ENCODE measurements around the gene NPAS2. TPM values are rescaled to one million over a fixed set of nuclear protein-coding genes. Genes with fewer than 3 reads are reported as not detected.

NPAS2 gene
- total RNA-seq, 1 experiment from 2014 or later: 38.3 TPM

GRCh38 chr2:100906131-100906530, 86.2 kb downstream of the NPAS2 start:
- no peak for DNase-seq
- Histone ChIP-seq H3K9me2 (ENCODE audit: insufficient read depth) (no peaks in the 10 kb centered on the region), H4K20me1 (ENCODE audit: insufficient read depth) (peaks cover 4% of the 10 kb centered on the region; the same call in 1 of the 2 replicates), H2AFZ (no peak overlapping the region), H3K27ac (no peak overlapping the region), H3K4me3 (no peak overlapping the region), H3K36me3 (ENCODE audit: low read depth) (peaks cover 29% of the 10 kb centered on the region), H3K4me2 (no peak overlapping the region), H3K27me3 (ENCODE audit: insufficient read depth, low read depth) (no peaks in the 10 kb centered on the region), H3K9me3 (ENCODE audit: insufficient read depth, low read depth) (no peaks in the 10 kb centered on the region), H3F3A (ENCODE audit: insufficient read depth, low read depth) (peaks cover 55% of the 10 kb centered on the region), H3K4me1 (replicated peaks; ENCODE audit: insufficient read depth) (peaks cover 41% of the 10 kb centered on the region), H3K79me2 (ENCODE audit: low read depth) (peaks cover 54% of the 10 kb centered on the region)
- BruUV-seq (replicated peaks): no TSS peak
- intact Hi-C loops (cut with micrococcal nuclease; ENCODE audit: unreplicated experiment): loop anchor here (10.0 kb wide), 1 partner anchor 291 kb away; no protein-coding TSS in a partner anchor
- ChIA-PET POLR2A (ENCODE audit: unreplicated experiment) (interaction anchor here (0.7 kb wide), 1 partner anchor 71 kb away, joined by 5 read pairs; no protein-coding TSS in a partner anchor), CTCF (no interaction called here)
- TF ChIP-seq CTCF (conservative IDR thresholded peaks at IDR 0.05) (no peak), EZH2 (IDR thresholded peaks at IDR 0.05; ENCODE audit: low read depth) (no peak)

GRCh38 chr2:100906679-100907078, 86.7 kb downstream of the NPAS2 start:
- peaks cover 33% of the 10 kb centered on the region for H3K36me3 ChIP-seq (ENCODE audit: low read depth)
- CTCF ChIA-PET: no interaction called here
- intact Hi-C loops (cut with micrococcal nuclease; ENCODE audit: unreplicated experiment): loop anchor here (10.0 kb wide), 1 partner anchor 292 kb away; no protein-coding TSS in a partner anchor

GRCh38 chr2:100907832-100908231, 87.9 kb downstream of the NPAS2 start:
- no peaks in the 10 kb centered on the region for H3K9me2 ChIP-seq (ENCODE audit: insufficient read depth)
- no peak for TF ChIP-seq CTCF (conservative IDR thresholded peaks at IDR 0.05)
- TF ChIP-seq EZH2 (IDR thresholded peaks at IDR 0.05; ENCODE audit: low read depth): no peak
- CTCF ChIA-PET: no interaction called here

More at GRCh38 chr2:100906679-100907078, 86.7 kb downstream of the NPAS2 start:
- TF ChIP-seq CTCF (conservative IDR thresholded peaks at IDR 0.05) (no peak), EZH2 (IDR thresholded peaks at IDR 0.05; ENCODE audit: low read depth) (no peak)
- Histone ChIP-seq H3K9me3 (ENCODE audit: insufficient read depth, low read depth) (no peaks in the 10 kb centered on the region), H3K79me2 (ENCODE audit: low read depth) (peaks cover 50% of the 10 kb centered on the region), H3K9me2 (ENCODE audit: insufficient read depth) (no peaks in the 10 kb centered on the region), H2AFZ (no peak overlapping the region), H3K27ac (no peak overlapping the region), H3F3A (ENCODE audit: insufficient read depth, low read depth) (peaks cover 51% of the 10 kb centered on the region), H3K4me1 (replicated peaks; ENCODE audit: insufficient read depth) (peaks cover 35% of the 10 kb centered on the region), H3K4me2 (no peak overlapping the region), H3K4me3 (no peak overlapping the region), H4K20me1 (ENCODE audit: insufficient read depth) (peaks cover 4% of the 10 kb centered on the region; the same call in 1 of the 2 replicates), H3K27me3 (ENCODE audit: insufficient read depth, low read depth) (no peaks in the 10 kb centered on the region)
- POLR2A ChIA-PET (ENCODE audit: unreplicated experiment): interaction anchor here (0.7 kb wide), 1 partner anchor 70 kb away, joined by 5 read pairs; no protein-coding TSS in a partner anchor
- no peak for DNase-seq
- no TSS peak for BruUV-seq (replicated peaks)

More at GRCh38 chr2:100907832-100908231, 87.9 kb downstream of the NPAS2 start:
- no peak overlapping the region for H3K4me2 ChIP-seq
- BruUV-seq (replicated peaks): no TSS peak
- H4K20me1 ChIP-seq (ENCODE audit: insufficient read depth): peaks cover 4% of the 10 kb centered on the region; the same call in 1 of the 2 replicates
- peaks cover 50% of the 10 kb centered on the region for H3K79me2 ChIP-seq (ENCODE audit: low read depth)
- POLR2A ChIA-PET (ENCODE audit: unreplicated experiment): no interaction called here
- H3K27me3 ChIP-seq (ENCODE audit: insufficient read depth, low read depth): no peaks in the 10 kb centered on the region
- peaks cover 25% of the 10 kb centered on the region for H3K4me1 ChIP-seq (replicated peaks; ENCODE audit: insufficient read depth)
- no peak overlapping the region for H3K27ac ChIP-seq
- DNase-seq: no peak
- H3F3A ChIP-seq (ENCODE audit: insufficient read depth, low read depth): peaks cover 43% of the 10 kb centered on the region
- no peak overlapping the region for H3K4me3 ChIP-seq
- no peak overlapping the region for H2AFZ ChIP-seq
- no peaks in the 10 kb centered on the region for H3K9me3 ChIP-seq (ENCODE audit: insufficient read depth, low read depth)
- intact Hi-C loops (cut with micrococcal nuclease; ENCODE audit: unreplicated experiment): loop anchor here (10.0 kb wide), 1 partner anchor 293 kb away; no protein-coding TSS in a partner anchor
- H3K36me3 ChIP-seq (ENCODE audit: low read depth): peaks cover 39% of the 10 kb centered on the region

Data from PC-9 (cell line).